ENCODE data around the gene FHL1. TPM values are rescaled to one million over a fixed set of nuclear protein-coding genes. Genes with fewer than 3 reads are reported as not detected.

FHL1 gene
- total RNA-seq, 4 donors from 2014 or later, result 693 to 4,057 (median 1,828) TPM

GRCh38 chrX:136207546-136207945, 60.2 kb downstream of the FHL1 start:
- TF ChIP-seq CTCF (IDR thresholded peaks at IDR 0.05; ENCODE audit: low read depth), result no peak

- no peak for TF ChIP-seq CTCF (IDR thresholded peaks at IDR 0.05; ENCODE audit: low read depth)
Measured at GRCh38 chrX:136209016-136209738, 61.8 kb downstream of the FHL1 start.

GRCh38 chrX:136209751-136210150, 62.4 kb downstream of the FHL1 start:
- TF ChIP-seq CTCF (IDR thresholded peaks at IDR 0.05; ENCODE audit: low read depth), result no peak

- TF ChIP-seq CTCF (IDR thresholded peaks at IDR 0.05; ENCODE audit: low read depth), result no peak
Measured at GRCh38 chrX:136210243-136210642, 62.9 kb downstream of the FHL1 start.

GRCh38 chrX:136210806-136211205, 63.5 kb downstream of the FHL1 start:
- no peak for TF ChIP-seq CTCF (IDR thresholded peaks at IDR 0.05; ENCODE audit: low read depth)

- TF ChIP-seq CTCF (IDR thresholded peaks at IDR 0.05; ENCODE audit: low read depth), result no peak
Measured at GRCh38 chrX:136211766-136212556, 64.6 kb downstream of the FHL1 start.

- no peak for TF ChIP-seq CTCF (IDR thresholded peaks at IDR 0.05; ENCODE audit: low read depth)
Measured at GRCh38 chrX:136212557-136213111, 65.3 kb downstream of the FHL1 start.
